HepG2 (cell line): ENCODE results near the gene NTPCR. TPM values are rescaled to one million over a fixed set of nuclear protein-coding genes. Genes with fewer than 3 reads are reported as not detected.

Experiments used
- ATAC-seq: fragments of 200-7000 bp; cut with Tn5 transposase; 3 replicates; pipeline ENCODE4 v1.9.1; 2020; ENCODE audit warnings: mild to moderate bottlenecking, moderate library complexity
- BruUV-seq: library from RNA; stranded (reverse); fragments of 400-500 nt; replicated peaks from 2 replicates; lab custom pipeline; 2021; lab: Mats Ljungman, UMichigan
- CTCF ChIA-PET: fragments of 300-600 bp; formaldehyde crosslinking; extraction: SDS; loops from one replicate; lab custom pipeline; 2021; ENCODE audit warnings: low total read pairs, inconsistent platforms, low intra/inter-chr PET ratio; lab: Yijun Ruan, JAX
- POLR2A ChIA-PET: fragments of 350-600 bp; sonication (Branson Sonifier 250); formaldehyde crosslinking; loops from one replicate; lab custom pipeline; 2020; ENCODE audit warnings: antibody characterized with exemption, inconsistent platforms; lab: Yijun Ruan, JAX
- DNase-seq: peaks from one replicate; pipeline ENCODE4 v3.0.0-alpha.2; 2015; ENCODE audit warnings: low spot score
- FAIRE-seq: peaks from 3 replicates; lab custom pipeline; 2011; peaks lifted over from hg19 to GRCh38; lab: Jason Lieb, UNC
- H2AFZ ChIP-seq: one replicate; pipeline ENCODE4 v1.6.1; 2011; ENCODE audit warnings: low read length, inconsistent platforms
- H3K27ac ChIP-seq: fragments of 300-600 bp; 3 replicates; pipeline ENCODE4 v1.8.0; 2011; ENCODE audit warnings: mixed run types, mild to moderate bottlenecking, mixed read lengths, low read length, inconsistent platforms; ENCODE audit not compliant: insufficient read depth; ENCODE audit errors: extremely low read length
- H3K27me3 ChIP-seq, 2 experiments: fragments of 200-600 bp in 1 of 2; 2 replicates in 1 of 2; 3 replicates in 1 of 2; pipeline versions ENCODE4 v1.6.0 to v1.8.0; 2011; ENCODE audit warnings: low read length in 2 of 2, mild to moderate bottlenecking in 2 of 2, moderate library complexity in 2 of 2, inconsistent platforms in 1 of 2; ENCODE audit not compliant: insufficient read depth in 2 of 2, control insufficient read depth in 1 of 2
- H3K36me3 ChIP-seq, 2 experiments: fragments of 200-600 bp in 1 of 2; replicated peaks in 1 of 2; 2 replicates in 1 of 2; 3 replicates in 1 of 2; pipeline versions ENCODE4 v1.5.1 to v1.8.0; 2011; ENCODE audit warnings: low read length in 2 of 2, inconsistent platforms in 1 of 2; ENCODE audit not compliant: insufficient read depth in 2 of 2, control insufficient read depth in 1 of 2
- H3K4me1 ChIP-seq: 2 replicates; pipeline ENCODE4 v1.5.1; 2012; ENCODE audit warnings: low read length, inconsistent platforms; ENCODE audit not compliant: insufficient read depth
- H3K4me2 ChIP-seq: 2 replicates; pipeline ENCODE4 v1.6.0; 2011; ENCODE audit warnings: low read depth, low read length, inconsistent platforms
- H3K4me3 ChIP-seq, 3 experiments: fragments of 200-600 bp in 1 of 3; sonication (generic), shearing (Covaris generic) in 1 of 3; replicated peaks in 1 of 3; 2 replicates each; pipeline ENCODE4 v1.5.1; 2011 to 2016; ENCODE audit warnings: low read length in 3 of 3, inconsistent platforms in 2 of 3, low read depth in 2 of 3, mild to moderate bottlenecking in 2 of 3, control low read depth in 1 of 3, mixed read lengths in 1 of 3; ENCODE audit not compliant: insufficient read depth in 1 of 3
- H3K79me2 ChIP-seq: one replicate; pipeline ENCODE4 v1.6.1; 2011; ENCODE audit warnings: low read length, inconsistent platforms; ENCODE audit not compliant: insufficient read depth
- H3K9ac ChIP-seq: 2 replicates; pipeline ENCODE4 v1.6.0; 2011; ENCODE audit warnings: mild to moderate bottlenecking, low read depth, low read length, inconsistent platforms; ENCODE audit not compliant: insufficient read depth
- H3K9me3 ChIP-seq: 2 replicates; pipeline ENCODE4 v1.5.1; 2012; ENCODE audit warnings: mild to moderate bottlenecking, low read length
- H4K20me1 ChIP-seq: 2 replicates; pipeline ENCODE4 v1.6.0; 2011; ENCODE audit warnings: inconsistent platforms, mild to moderate bottlenecking, low read length, moderate library complexity; ENCODE audit not compliant: insufficient read depth
- EZH2 ChIP-seq: conservative IDR thresholded peaks from 2 replicates; pipeline ENCODE4 v1.6.1; 2012; ENCODE audit warnings: mild to moderate bottlenecking, low read depth, low read length, moderate library complexity
- MED1 ChIP-seq: sonication (generic); formaldehyde crosslinking; IDR thresholded peaks from 2 replicates; pipeline ENCODE4 v1.4.0; 2020; ENCODE audit warnings: missing genetic modification reagents
- NR1H2 ChIP-seq: sonication (generic); formaldehyde crosslinking; IDR thresholded peaks from 2 replicates; pipeline ENCODE4 v1.8.1; 2022; ENCODE audit warnings: low read depth, missing genetic modification reagents, borderline replicate concordance
- NR3C1 ChIP-seq: sonication (generic); formaldehyde crosslinking; IDR thresholded peaks from 2 replicates; pipeline ENCODE4 v1.4.0; 2020; ENCODE audit warnings: missing genetic modification reagents
- ZNF264 ChIP-seq: sonication (generic); formaldehyde crosslinking; IDR thresholded peaks from 2 replicates; pipeline ENCODE4 v1.4.0; 2020; ENCODE audit warnings: missing genetic modification reagents
- ZNF496 ChIP-seq: sonication (generic); formaldehyde crosslinking; IDR thresholded peaks from 2 replicates; pipeline ENCODE4 v1.8.1; 2023; ENCODE audit warnings: mild to moderate bottlenecking, moderate library complexity, missing genetic modification reagents; ENCODE audit not compliant: insufficient replicate concordance
- ZSCAN31 ChIP-seq: sonication (generic); formaldehyde crosslinking; IDR thresholded peaks from 2 replicates; pipeline ENCODE4 v1.5.0; 2020; ENCODE audit warnings: low read depth, mild to moderate bottlenecking, missing genetic modification reagents
- WGBS: methylation state at CpG from one replicate; pipeline ENCODE4 v1.1.6; 2017; ENCODE audit warnings: low lambda C conversion rate; 5-methylcytosine and 5-hydroxymethylcytosine counted together
- in situ Hi-C: cut with HindIII; loops from 2 replicates; pipeline ENCODE4 v1.10.0; 2017; ENCODE audit warnings: low pct_unique_long_range_greater_than_20kb; ENCODE audit not compliant: extremely low pct_ligation_motif_present
- intact Hi-C: fragments of 100-400 bp; cut with micrococcal nuclease; formaldehyde crosslinking; loops from one replicate; pipeline ENCODE4 v1.10.0; 2022; ENCODE audit not compliant: unreplicated experiment
- polyA plus RNA-seq, 8 experiments: library from polyadenylated mRNA; depleted of rRNA in 3 of 8; stranded (reverse) in 7 of 8; unstranded in 1 of 8; fragments of >200 nt; fragmentation: Illumina TruSeq in 4 of 8; extraction: Trizol in 4 of 8; gene quantifications; 2 replicates each; pipeline versions ENCODE4 v1.2.1 to v1.2.3, GENCODE V29; 2011 to 2016; ENCODE audit warnings: low read depth in 4 of 8, missing spikeins in 1 of 8, mixed read lengths in 1 of 8; ENCODE audit not compliant: insufficient read depth in 1 of 8
- total RNA-seq, 5 experiments: library from RNA; depleted of rRNA; stranded (reverse); fragments of >200 nt; fragmentation: Illumina TruSeq; extraction: Trizol; gene quantifications; 2 replicates each; pipeline ENCODE4 v1.2.3, GENCODE V29; 2016; ENCODE audit warnings: low read depth in 1 of 5
- TF ChIP-seq, protein P1 (sequence below): sonication (generic); formaldehyde crosslinking; IDR thresholded peaks from 2 replicates; pipeline ENCODE4 v1.8.1; 2023; ENCODE audit warnings: mild to moderate bottlenecking, moderate library complexity, missing genetic modification reagents
- TF ChIP-seq, protein P2 (sequence below): sonication (generic); IDR thresholded peaks from 2 replicates; pipeline ENCODE4 v1.6.1; 2016; ENCODE audit warnings: low read depth, borderline replicate concordance
- TF ChIP-seq, protein P3 (sequence below): sonication (generic); formaldehyde crosslinking; IDR thresholded peaks from 2 replicates; pipeline ENCODE4 v1.9.0; 2021; ENCODE audit warnings: missing genetic modification reagents, borderline replicate concordance
- TF ChIP-seq, protein P4 (sequence below): sonication (generic); formaldehyde crosslinking; IDR thresholded peaks from 2 replicates; pipeline ENCODE4 v1.8.0; 2022; ENCODE audit warnings: mild to moderate bottlenecking, missing genetic modification reagents, moderate library complexity
- TF ChIP-seq, protein P5 (sequence below): sonication (generic); formaldehyde crosslinking; IDR thresholded peaks from 2 replicates; pipeline ENCODE4 v1.5.1; 2020; ENCODE audit warnings: missing genetic modification reagents, mild to moderate bottlenecking, borderline replicate concordance

NTPCR gene
- total and polyA plus RNA-seq, 2 of the 13 experiments (the other 11 are each of a cell fraction or from before 2014, with no cell fraction given): 11.7 to 47.0 TPM

DNA sequence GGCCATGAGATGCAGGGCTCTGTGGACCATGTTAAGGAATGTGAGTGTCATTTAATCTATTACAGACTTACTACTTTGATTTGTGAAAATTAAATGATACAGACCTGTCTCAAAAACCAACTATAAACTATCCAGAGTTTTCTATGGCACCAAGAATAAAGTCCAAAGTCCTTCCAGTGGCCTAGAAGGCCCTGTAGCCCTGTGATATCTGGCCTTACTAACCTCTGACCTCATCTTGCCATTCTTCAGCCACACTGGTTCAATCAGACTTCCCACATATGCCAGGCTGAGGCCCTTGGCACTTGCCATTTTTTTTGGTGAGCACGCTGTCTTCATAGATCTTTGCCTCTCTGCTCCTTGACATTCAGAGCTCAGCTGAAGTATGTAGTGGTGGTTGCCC, 7.7 kb downstream of the NTPCR start:
- H3K4me2 ChIP-seq: no peak overlapping the region
- TF ChIP-seq ZSCAN31 (CRISPR knock-in tag): no peak
- TF ChIP-seq, protein P1, sequence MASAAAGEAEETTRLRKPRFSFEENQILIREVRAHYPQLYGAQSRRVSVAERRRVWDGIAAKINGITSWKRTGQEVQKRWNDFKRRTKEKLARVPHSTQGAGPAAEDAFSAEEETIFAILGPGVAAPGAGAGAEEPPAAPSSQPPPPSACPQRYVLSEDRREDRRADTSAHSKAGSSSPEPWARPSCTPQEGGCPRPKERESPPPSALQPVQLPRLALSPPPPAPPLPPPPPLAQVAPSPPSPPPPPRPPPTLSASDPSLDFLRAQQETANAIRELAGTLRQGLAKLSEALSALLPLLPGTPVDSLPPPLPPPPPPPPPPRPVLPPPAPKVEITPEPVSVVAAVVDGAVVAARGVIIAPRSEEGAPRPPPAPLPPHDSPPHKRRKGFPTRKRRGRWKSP: no peak
- TF ChIP-seq, protein P2, sequence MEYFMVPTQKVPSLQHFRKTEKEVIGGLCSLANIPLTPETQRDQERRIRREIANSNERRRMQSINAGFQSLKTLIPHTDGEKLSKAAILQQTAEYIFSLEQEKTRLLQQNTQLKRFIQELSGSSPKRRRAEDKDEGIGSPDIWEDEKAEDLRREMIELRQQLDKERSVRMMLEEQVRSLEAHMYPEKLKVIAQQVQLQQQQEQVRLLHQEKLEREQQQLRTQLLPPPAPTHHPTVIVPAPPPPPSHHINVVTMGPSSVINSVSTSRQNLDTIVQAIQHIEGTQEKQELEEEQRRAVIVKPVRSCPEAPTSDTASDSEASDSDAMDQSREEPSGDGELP: no peak
- TF ChIP-seq, protein P3, sequence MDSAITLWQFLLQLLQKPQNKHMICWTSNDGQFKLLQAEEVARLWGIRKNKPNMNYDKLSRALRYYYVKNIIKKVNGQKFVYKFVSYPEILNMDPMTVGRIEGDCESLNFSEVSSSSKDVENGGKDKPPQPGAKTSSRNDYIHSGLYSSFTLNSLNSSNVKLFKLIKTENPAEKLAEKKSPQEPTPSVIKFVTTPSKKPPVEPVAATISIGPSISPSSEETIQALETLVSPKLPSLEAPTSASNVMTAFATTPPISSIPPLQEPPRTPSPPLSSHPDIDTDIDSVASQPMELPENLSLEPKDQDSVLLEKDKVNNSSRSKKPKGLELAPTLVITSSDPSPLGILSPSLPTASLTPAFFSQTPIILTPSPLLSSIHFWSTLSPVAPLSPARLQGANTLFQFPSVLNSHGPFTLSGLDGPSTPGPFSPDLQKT (CRISPR knock-in tag): no peak
- TF ChIP-seq NR1H2 (CRISPR knock-in tag): no peak
- TF ChIP-seq NR3C1 (CRISPR knock-in tag): no peak
- no peak for TF ChIP-seq ZNF496
- TF ChIP-seq ZNF264: no peak
- TF ChIP-seq EZH2: no peak
- TF ChIP-seq, protein P4, sequence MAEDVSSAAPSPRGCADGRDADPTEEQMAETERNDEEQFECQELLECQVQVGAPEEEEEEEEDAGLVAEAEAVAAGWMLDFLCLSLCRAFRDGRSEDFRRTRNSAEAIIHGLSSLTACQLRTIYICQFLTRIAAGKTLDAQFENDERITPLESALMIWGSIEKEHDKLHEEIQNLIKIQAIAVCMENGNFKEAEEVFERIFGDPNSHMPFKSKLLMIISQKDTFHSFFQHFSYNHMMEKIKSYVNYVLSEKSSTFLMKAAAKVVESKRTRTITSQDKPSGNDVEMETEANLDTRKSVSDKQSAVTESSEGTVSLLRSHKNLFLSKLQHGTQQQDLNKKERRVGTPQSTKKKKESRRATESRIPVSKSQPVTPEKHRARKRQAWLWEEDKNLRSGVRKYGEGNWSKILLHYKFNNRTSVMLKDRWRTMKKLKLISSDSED (CRISPR knock-in tag): no peak
- TF ChIP-seq, protein P5, sequence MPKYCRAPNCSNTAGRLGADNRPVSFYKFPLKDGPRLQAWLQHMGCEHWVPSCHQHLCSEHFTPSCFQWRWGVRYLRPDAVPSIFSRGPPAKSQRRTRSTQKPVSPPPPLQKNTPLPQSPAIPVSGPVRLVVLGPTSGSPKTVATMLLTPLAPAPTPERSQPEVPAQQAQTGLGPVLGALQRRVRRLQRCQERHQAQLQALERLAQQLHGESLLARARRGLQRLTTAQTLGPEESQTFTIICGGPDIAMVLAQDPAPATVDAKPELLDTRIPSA (CRISPR knock-in tag): no peak
- no peak for TF ChIP-seq MED1
- H4K20me1 ChIP-seq: no peaks in the 10 kb centered on the region
- no peak overlapping the region for H2AFZ ChIP-seq
- no peak overlapping the region for H3K9ac ChIP-seq
- H3K27ac ChIP-seq: no peak overlapping the region
- no peaks in the 10 kb centered on the region for H3K27me3 ChIP-seq
- ChIA-PET CTCF (no interaction called here), POLR2A (no interaction called here)
- no peak for FAIRE-seq
- WGBS: 100% methylated on average over 1 of the region's 1 CpG
- H3K4me3 ChIP-seq: no peak overlapping the region
- in situ Hi-C loops (loop anchor here (25.0 kb wide), 1 partner anchor 1096 kb away; no protein-coding TSS in a partner anchor), intact Hi-C loops (loop anchor here (10.0 kb wide), 1 partner anchor 323 kb away; the partner anchor contains the start of gene SIPA1L2)
- no peak for DNase-seq
- H3K79me2 ChIP-seq: peaks cover 14% of the 10 kb centered on the region
- peaks cover 3% of the 10 kb centered on the region for H3K4me1 ChIP-seq
- BruUV-seq: no TSS peak
- peaks cover 5 to 24% of the 10 kb centered on the region in 2 experiments for H3K36me3 ChIP-seq
- no peak for ATAC-seq
- H3K9me3 ChIP-seq: no peaks in the 10 kb centered on the region
